ENCODE data around the gene FAM186B.

DNA sequence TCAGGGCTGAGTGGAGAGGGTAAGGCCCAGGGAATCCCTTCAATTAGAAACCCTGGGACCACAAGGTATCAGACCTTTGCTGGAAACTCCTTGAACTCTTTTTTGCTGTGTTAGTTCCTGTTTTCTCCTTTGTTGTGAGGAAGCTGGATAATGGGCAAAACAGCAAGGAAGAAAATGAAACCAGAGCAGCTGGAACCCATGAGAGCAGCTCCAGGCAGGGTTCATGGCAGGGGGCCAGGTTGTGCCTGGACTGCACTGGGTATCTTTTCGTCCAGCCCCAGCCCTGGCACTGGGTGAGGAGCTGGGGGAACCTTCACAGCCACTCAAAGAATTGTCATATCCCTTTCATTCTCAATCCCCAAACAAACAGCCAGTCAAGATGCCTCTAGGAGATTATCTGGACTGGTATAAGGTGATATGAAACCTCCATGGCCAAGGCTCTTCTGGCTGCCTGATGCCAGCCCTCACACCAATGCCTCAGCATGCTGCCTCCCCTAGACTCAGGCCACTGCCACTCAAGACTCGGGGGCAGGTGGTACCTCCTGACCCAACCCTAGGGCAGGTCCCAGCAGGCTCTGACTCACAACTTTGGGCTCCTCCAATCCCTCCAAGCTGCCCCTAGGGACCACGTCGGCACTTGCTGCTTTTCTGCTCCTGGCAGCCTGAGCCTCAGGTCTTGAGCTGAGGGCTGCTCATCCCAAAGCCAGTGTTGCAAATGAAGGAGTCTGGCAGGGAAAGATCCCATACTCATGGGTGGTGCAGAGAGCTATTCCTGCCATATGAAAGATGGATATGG, 16.5 kb downstream of the FAM186B start:
- TF ChIP-seq, protein P1, sequence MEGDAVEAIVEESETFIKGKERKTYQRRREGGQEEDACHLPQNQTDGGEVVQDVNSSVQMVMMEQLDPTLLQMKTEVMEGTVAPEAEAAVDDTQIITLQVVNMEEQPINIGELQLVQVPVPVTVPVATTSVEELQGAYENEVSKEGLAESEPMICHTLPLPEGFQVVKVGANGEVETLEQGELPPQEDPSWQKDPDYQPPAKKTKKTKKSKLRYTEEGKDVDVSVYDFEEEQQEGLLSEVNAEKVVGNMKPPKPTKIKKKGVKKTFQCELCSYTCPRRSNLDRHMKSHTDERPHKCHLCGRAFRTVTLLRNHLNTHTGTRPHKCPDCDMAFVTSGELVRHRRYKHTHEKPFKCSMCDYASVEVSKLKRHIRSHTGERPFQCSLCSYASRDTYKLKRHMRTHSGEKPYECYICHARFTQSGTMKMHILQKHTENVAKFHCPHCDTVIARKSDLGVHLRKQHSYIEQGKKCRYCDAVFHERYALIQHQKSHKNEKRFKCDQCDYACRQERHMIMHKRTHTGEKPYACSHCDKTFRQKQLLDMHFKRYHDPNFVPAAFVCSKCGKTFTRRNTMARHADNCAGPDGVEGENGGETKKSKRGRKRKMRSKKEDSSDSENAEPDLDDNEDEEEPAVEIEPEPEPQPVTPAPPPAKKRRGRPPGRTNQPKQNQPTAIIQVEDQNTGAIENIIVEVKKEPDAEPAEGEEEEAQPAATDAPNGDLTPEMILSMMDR (IDR thresholded peaks at IDR 0.05) = no peak
- no peak for TF ChIP-seq RCOR1 (IDR thresholded peaks at IDR 0.05; ENCODE audit: low read length)
- TF ChIP-seq, protein P2, sequence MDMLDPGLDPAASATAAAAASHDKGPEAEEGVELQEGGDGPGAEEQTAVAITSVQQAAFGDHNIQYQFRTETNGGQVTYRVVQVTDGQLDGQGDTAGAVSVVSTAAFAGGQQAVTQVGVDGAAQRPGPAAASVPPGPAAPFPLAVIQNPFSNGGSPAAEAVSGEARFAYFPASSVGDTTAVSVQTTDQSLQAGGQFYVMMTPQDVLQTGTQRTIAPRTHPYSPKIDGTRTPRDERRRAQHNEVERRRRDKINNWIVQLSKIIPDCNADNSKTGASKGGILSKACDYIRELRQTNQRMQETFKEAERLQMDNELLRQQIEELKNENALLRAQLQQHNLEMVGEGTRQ (IDR thresholded peaks at IDR 0.05; ENCODE audit: borderline replicate concordance, low read depth, low read length) = no peak
- no peak for TF ChIP-seq EZH2phosphoT487 (IDR thresholded peaks at IDR 0.05; ENCODE audit: borderline replicate concordance, low read depth)
- no peak for TF ChIP-seq POLR2AphosphoS5 (IDR thresholded peaks at IDR 0.05; ENCODE audit: low read depth, low read length)
- TF ChIP-seq, protein P3, sequence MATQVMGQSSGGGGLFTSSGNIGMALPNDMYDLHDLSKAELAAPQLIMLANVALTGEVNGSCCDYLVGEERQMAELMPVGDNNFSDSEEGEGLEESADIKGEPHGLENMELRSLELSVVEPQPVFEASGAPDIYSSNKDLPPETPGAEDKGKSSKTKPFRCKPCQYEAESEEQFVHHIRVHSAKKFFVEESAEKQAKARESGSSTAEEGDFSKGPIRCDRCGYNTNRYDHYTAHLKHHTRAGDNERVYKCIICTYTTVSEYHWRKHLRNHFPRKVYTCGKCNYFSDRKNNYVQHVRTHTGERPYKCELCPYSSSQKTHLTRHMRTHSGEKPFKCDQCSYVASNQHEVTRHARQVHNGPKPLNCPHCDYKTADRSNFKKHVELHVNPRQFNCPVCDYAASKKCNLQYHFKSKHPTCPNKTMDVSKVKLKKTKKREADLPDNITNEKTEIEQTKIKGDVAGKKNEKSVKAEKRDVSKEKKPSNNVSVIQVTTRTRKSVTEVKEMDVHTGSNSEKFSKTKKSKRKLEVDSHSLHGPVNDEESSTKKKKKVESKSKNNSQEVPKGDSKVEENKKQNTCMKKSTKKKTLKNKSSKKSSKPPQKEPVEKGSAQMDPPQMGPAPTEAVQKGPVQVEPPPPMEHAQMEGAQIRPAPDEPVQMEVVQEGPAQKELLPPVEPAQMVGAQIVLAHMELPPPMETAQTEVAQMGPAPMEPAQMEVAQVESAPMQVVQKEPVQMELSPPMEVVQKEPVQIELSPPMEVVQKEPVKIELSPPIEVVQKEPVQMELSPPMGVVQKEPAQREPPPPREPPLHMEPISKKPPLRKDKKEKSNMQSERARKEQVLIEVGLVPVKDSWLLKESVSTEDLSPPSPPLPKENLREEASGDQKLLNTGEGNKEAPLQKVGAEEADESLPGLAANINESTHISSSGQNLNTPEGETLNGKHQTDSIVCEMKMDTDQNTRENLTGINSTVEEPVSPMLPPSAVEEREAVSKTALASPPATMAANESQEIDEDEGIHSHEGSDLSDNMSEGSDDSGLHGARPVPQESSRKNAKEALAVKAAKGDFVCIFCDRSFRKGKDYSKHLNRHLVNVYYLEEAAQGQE (IDR thresholded peaks at IDR 0.05; ENCODE audit: low read depth, low read length) = no peak
- TF ChIP-seq RFX5 (IDR thresholded peaks at IDR 0.05; ENCODE audit: low read length) = no peak
- no peak for TF ChIP-seq YY1 (IDR thresholded peaks at IDR 0.05; ENCODE audit: low read depth)
